ENCODE measurements around the gene KIAA0319L.
A peak's percentile ranks its signal among the peaks of the same experiment; 100 is the strongest.

KIAA0319L gene

DNA sequence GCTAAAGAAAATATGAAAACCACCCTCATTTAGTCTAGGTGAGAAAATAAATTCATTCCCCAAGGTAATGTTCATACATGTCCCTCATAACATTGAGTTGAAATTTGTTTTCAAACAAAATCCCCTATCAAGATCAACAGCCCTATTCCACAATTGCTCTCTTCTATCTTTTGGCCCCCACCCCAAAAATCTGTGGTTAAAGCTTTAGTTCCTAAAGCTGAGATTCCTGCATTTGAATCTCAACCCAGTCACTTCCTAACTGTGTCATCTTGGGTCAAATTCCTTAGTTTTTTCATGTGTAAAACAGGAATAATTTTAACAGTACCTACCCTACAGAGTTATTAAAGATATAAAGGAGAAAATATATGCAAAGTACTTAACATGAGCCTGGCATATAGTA is 22.0 kb downstream of the KIAA0319L start:
- DNase-seq = no peak

GRCh38 chr1:35533586-35533985 is 23.6 kb downstream of the KIAA0319L start:
- no peak for DNase-seq

- DNase-seq = peak; percentile 57
These were observed 24.5 kb downstream of the KIAA0319L start for GRCh38 chr1:35532497-35533223.

DNA sequence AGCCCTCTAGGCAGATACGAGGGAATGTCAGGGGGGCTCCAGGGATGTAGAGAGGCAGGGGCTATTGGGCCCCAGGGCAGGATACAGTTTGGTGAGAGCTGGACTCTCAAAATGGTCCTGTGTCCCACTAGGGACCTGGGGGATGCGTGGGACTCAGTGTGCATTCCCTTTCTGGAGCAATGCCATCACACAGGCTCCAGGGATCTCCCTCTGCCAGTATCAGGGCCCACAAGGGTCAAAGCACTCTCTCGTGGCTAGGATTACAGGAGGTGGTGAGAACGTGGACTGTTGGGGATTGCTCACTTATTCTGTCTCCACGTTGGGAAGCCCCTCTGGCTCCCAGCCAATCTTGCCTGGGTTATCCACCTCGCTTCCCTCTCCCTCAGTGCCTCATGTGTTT is 25.8 kb downstream of the KIAA0319L start:
- no peak for DNase-seq

DNA sequence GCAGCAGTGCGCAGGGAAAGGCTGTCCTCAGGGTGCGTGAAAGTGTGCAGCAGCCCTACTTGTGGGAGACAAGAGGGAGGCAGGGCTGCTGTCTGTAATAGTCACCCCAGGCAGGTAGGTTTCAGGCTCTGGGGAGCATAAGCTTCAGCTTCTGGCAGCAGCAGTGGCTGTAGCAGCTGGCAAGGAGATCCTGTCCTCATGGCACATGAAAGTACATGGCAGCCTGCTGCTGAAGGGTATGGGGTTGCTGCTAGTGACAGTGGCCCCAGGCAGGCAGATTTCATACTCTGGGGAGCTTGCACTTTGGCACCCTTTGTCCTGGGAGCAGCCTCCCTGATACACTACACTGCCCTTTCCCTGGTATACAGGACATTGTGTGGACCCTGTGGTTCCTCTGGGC is 26.3 kb downstream of the KIAA0319L start:
- no peak for DNase-seq

GRCh38 chr1:35530168-35530567 is 27.0 kb downstream of the KIAA0319L start:
- DNase-seq = no peak

- DNase-seq = no peak
These were observed 33.1 kb downstream of the KIAA0319L start for GRCh38 chr1:35524106-35524505.

GRCh38 chr1:35519432-35519831 is 37.8 kb downstream of the KIAA0319L start:
- DNase-seq = no peak

DNA sequence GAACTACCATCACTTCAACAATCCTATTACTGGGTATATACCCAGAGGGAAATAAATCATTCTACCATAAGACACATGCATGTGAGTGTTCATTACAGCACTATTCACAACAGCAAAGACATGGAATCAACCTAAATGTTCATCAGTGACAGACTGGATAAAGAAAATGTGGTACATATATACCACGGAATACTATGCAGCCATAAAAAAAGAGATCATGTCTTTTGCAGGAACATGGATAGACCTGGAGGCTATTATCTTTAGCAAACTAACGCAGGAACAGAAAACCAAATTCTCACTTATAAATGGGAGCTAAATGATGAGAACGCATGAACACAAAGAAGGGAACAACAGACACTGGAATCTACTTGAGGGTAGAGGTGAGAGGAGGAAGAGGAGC is 39.0 kb downstream of the KIAA0319L start:
- no peak for DNase-seq

GRCh38 chr1:35511305-35511704 is 45.9 kb downstream of the KIAA0319L start:
- no peak for DNase-seq

DNA sequence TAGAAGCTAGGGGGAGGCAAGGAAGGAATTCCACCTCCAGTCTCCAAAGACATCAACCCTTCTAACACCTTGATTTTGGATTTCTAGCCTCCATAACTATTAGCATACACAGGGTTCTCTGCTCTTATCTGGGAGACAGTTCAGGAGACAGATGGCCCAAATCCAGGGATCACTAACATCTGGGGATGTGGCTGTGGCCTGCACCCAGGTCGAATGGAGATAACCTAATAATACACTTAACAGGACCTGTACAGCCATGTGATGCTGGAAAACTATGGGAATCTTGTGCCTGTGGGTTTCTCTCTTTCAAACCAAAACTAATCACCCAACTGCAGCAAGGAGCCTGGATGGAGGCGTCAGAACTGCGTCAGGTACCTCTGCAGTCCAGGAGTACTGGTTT is 47.6 kb downstream of the KIAA0319L start:
- no peak for DNase-seq

DNA sequence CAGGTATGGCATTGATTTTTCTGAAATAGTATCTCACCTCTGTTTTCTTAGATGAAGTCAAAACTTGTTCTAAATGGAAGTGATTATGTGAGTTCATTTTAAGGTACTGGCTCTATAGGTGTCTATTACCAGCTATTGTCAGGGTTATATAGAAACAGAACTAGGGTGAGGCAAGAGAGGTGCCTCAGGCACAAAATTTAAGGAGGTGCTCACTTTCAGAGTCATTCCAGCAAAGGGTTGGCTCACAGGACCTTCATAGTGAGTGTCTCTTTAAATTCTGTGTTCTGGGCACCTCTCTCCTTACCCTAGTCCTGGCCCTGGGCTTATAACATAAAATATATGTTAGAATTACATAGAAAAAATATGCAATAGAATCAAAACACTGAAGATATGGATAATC is 49.3 kb downstream of the KIAA0319L start:
- DNase-seq = no peak

GRCh38 chr1:35506960-35507912 is 50.0 kb downstream of the KIAA0319L start:
- no peak for DNase-seq

DNA sequence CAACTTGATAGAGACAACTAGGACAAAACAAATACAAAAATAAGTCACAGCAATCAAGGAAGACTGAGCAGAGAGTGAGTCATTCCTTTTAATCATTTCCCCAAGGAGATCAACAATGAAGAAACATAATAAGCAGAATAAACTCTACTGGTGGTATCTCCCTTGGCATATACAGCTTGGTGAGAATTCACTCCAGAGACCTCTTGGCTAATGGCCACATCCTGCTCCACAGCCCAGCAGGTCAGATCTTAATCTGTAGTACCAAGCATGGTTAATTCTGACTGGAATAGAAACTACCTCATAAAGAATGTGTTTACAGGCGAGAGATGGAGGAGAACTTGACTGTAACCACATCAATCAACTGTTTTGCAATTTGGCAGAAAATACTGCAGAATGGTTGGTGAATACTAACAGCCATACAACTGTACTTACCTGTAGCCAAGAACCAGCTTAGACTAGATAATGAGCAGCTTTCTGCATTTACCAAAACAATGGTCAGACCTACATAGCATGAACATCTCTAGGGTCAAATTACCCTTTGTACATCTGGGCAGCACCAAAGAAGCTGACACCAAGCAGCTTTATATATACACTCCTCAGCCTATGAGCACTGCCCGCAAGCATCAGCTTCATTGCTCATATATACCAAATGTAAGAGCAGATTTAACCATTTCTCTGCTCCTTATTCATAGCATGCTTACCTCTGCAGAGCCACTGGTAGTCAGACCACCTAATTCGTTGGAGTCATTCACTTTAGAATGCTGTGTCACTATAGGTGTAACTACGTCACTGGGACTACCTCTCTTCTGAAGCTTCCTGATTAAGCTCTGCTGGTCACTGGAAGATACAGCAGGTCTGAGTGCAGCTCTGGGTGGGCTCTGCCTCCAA is 51.0 kb downstream of the KIAA0319L start:
- DNase-seq = peak; percentile 61

DNA sequence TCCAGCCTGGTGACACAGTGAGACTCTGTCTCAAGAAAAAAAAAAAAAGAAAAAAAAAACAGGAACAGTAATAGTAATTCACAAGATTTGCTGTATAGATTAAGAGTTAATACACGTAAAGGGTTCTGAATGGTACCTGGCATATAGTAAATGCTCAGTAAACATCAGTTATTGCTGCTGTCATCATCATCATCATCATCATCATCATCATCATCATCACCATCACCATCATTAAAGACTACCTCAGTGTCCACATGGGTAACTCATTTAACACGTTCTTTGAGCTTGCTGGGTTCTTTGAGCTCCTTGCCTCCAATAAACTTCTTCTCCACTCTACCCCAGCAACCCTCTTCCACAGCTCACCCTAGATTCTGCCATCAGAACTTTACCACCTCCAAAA is 55.0 kb downstream of the KIAA0319L start:
- no peak for DNase-seq

- DNase-seq = no peak
These were observed 56.8 kb downstream of the KIAA0319L start for GRCh38 chr1:35500439-35500838.

DNA sequence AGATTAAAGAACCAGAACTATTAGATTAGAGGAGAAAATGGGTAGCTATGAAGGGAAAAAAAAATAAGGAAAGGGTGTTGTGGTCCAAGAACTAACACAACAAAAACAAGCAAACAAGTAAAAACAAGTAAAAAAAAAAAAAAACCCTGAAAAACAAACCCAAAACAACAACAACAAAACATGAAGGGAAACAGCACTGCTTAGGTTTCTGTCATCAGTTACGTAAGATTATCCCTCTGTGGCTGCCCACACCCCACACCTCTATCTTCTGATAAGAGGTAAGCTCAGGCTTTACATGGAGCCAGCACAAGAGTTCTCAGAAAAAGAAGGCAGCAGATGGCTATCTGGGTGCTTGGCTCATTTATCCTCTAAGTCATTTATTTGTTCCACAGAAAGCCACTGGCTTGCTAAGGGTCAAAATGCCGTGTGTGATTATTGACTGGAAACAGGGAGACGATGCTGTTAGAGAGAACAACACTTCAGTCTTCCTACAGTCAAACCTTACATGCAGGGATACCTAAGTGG is 57.5 kb downstream of the KIAA0319L start:
- DNase-seq = no peak

GRCh38 chr1:35499231-35499630 is 58.0 kb downstream of the KIAA0319L start:
- DNase-seq = no peak

DNA sequence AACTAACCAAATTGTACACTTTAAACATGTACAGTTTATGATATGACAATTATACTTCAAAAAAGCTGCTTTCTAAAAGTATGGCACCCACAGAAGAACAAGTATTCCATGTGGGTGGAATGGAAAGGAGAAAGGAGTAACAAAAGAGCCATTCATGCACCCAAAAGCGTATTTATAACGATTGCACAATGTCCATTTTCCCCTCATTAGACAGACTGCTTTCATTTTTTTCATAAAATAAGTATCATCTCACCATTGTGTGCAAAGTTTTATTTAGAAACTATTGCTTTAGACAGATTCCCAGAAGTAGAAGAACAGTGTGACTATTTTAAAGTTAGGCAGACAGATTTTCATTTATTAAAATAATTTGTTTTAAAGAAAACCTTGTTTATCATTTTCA is 59.6 kb downstream of the KIAA0319L start:
- no peak for DNase-seq

GRCh38 chr1:35490250-35490649 is 67.0 kb downstream of the KIAA0319L start:
- no peak for DNase-seq

DNA sequence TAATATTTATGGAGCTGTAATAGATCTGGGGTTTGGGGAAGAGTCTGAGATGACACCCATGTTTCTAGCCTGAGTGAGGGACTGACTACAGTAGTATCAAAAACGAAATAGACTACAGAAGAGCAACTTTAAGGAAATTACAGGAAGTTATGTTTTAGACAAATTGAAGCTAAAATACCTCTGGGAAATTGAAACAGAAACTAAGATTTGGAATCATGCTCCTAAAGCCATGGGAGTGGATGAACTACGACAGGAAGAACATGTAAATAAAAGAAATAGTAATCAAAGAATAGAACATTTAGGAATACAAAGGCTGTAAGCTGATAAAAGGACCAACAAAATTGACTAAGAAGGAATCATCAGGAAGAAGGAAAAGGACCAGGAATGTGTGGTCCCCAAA is 68.9 kb downstream of the KIAA0319L start:
- DNase-seq = no peak

DNA sequence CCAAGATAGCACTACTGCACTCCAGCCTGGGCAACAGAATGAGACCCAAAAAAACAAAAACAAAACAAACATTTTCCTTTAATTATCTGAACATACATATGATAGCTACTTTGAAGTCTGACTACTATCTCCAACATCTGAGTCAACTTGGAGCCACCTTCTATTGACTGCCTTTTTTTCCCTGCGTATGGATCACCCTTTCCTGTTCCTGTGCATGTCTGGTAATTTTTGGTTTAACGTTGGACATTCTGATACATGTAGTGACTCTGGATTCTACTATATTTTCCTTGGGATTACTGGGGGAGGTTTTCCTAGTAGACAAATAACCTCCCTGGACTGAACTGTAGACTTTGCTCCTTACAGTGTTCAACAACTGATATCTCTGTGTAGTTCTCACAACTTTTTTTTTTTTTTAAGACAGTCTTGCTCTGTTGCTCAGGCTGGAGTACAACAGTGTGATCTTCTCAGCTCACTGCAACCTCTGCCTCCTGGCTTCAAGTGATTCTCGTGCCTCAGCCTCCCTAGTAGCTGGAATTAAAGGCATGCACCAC is 70.3 kb downstream of the KIAA0319L start:
- DNase-seq = no peak

DNA sequence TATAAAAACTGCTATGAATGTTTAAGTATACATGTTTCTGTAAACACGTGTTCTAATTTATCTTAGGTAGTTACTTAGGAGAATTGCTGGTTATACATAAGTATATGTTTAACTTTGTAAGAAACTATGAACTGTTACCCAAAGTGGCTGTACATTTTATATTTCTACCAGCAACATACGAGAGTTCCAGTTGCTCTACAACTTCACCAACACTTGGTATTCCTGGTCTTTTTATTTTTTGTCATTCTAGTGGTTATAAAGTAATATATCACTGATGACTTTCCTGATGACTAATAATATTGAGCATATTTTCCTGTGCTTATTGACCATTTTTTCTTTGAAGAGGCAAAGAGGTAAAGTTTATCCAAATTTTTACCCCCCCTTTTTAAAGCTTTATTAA is 76.0 kb downstream of the KIAA0319L start:
- DNase-seq = no peak
